Tongue (tissue), 2 donors: ENCODE results near the gene GPBP1L1. TPM values are rescaled to one million over a fixed set of nuclear protein-coding genes. Genes with fewer than 3 reads are reported as not detected.
"Not testable (repeated sequence)": the region's sequence is repeated elsewhere in the genome, so short reads cannot be mapped to it uniquely, and the experiment has no call there.

ENCODE experiments used
- DNase-seq: peaks from one replicate; pipeline ENCODE4 v3.0.0-alpha.2; 2015
- total RNA-seq: library from RNA; depleted of rRNA; stranded (reverse); fragments of >200 nt; gene quantifications from one replicate; pipeline ENCODE4 v1.2.3, GENCODE V29; 2014

GPBP1L1 gene
- total RNA-seq, 1 donor from 2014 or later: 148 TPM

GRCh38 chr1:45640293-45640692 lies 46.0 kb downstream of the GPBP1L1 start:
- DNase-seq: no peak

GRCh38 chr1:45635211-45635610 lies 51.1 kb downstream of the GPBP1L1 start:
- DNase-seq: no peak

GRCh38 chr1:45630429-45630828 lies 55.9 kb downstream of the GPBP1L1 start:
- no peak for DNase-seq

- DNase-seq: no peak
Observed at GRCh38 chr1:45629035-45629434, 57.3 kb downstream of the GPBP1L1 start.

GRCh38 chr1:45623972-45624371 lies 62.4 kb downstream of the GPBP1L1 start, which contains the start of gene CCDC17:
TSS of gene CCDC17 (minus strand) at chr1:45624054. CDS start at chr1:45623909, 145 bp downstream.
- no peak for DNase-seq

- peak; percentile 25 for DNase-seq
Observed at GRCh38 chr1:45622524-45623394, 63.6 kb downstream of the GPBP1L1 start.

- no peak for DNase-seq
Observed at GRCh38 chr1:45621895-45622523, 64.3 kb downstream of the GPBP1L1 start.

- DNase-seq: no peak
Observed at GRCh38 chr1:45621501-45621836, 64.9 kb downstream of the GPBP1L1 start.

GRCh38 chr1:45620588-45621500 lies 65.5 kb downstream of the GPBP1L1 start:
- no peak for DNase-seq

- no peak for DNase-seq
Observed at GRCh38 chr1:45619149-45619921, 67.0 kb downstream of the GPBP1L1 start.

- no peak for DNase-seq
Observed at GRCh38 chr1:45617618-45618017, 68.7 kb downstream of the GPBP1L1 start.

GRCh38 chr1:45615885-45616284 lies 70.4 kb downstream of the GPBP1L1 start:
- DNase-seq: no peak

- no peak for DNase-seq
Observed at GRCh38 chr1:45612941-45613579, 73.3 kb downstream of the GPBP1L1 start.

- no peak for DNase-seq
Observed at GRCh38 chr1:45610589-45611226, 75.6 kb downstream of the GPBP1L1 start.

- DNase-seq: no peak
Observed at GRCh38 chr1:45608175-45609156, 77.9 kb downstream of the GPBP1L1 start.

GRCh38 chr1:45607404-45608074 lies 78.8 kb downstream of the GPBP1L1 start:
- DNase-seq: no peak

- DNase-seq: no peak
Observed at GRCh38 chr1:45604239-45604638, 82.1 kb downstream of the GPBP1L1 start.

GRCh38 chr1:45596765-45597164 lies 89.6 kb downstream of the GPBP1L1 start:
- DNase-seq: not testable (repeated sequence)

- no peak for DNase-seq
Observed at GRCh38 chr1:45594412-45594811, 91.9 kb downstream of the GPBP1L1 start.
